Testis (tissue), 2 donors: ENCODE data around the gene GPC1.

Experiments
- CTCF ChIP-seq, 3 experiments: fragments of 450-650 bp in 2 of 3; fragments of 200-600 bp in 1 of 3; sonication (generic) in 1 of 3; IDR thresholded peaks; one replicate each; pipeline ENCODE4 v1.5.1; 2016 to 2019; ENCODE audit warnings: antibody characterized with exemption in 3 of 3, mild to moderate bottlenecking in 2 of 3, moderate library complexity in 1 of 3
- POLR2A ChIP-seq: fragments of 450-650 bp; IDR thresholded peaks from one replicate; pipeline ENCODE4 v1.6.1; 2017; ENCODE audit warnings: antibody characterized with exemption, mild to moderate bottlenecking, moderate library complexity

- TF ChIP-seq CTCF (IDR thresholded peaks at IDR 0.05), result no peak
- no peak for TF ChIP-seq POLR2A
Observed at GRCh38 chr2:240505910-240506309, 70.4 kb downstream of the GPC1 start.
